NCI-H2171 (cell line): ENCODE results near the gene TRAK1.
A peak's percentile ranks its signal among the peaks of the same experiment; 100 is the strongest.

ENCODE experiments used
- DNase-seq: peaks from one replicate; lab custom pipeline; 2025; lab: John Stamatoyannopoulos, UW

The TRAK1 gene

GRCh38 chr3:42210726-42211125 lies 119.6 kb downstream of the TRAK1 start:
- no peak for DNase-seq

GRCh38 chr3:42213417-42213816 lies 122.3 kb downstream of the TRAK1 start:
- no peak for DNase-seq

DNA sequence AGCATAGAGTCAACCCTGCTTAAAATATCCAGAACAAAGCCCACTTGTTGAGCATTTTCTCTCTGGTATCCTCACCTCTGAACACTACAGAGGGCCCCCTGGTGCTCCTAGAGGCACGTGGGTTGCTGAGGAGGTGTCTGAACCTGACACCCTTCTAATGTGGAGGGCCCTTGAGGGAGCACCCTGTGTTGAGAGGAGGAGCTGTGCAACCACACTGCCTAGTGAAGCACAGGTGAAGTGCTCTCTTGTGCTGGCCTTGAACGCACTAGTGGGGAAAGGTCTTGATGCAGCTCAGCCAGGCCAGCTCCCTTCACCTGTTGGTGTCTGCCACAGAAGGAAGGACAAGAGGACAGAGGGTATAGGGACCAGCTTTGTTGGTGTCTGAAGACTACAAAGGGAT lies 122.9 kb downstream of the TRAK1 start:
- DNase-seq = no peak

GRCh38 chr3:42214565-42215283 lies 123.6 kb downstream of the TRAK1 start:
- no peak for DNase-seq

DNA sequence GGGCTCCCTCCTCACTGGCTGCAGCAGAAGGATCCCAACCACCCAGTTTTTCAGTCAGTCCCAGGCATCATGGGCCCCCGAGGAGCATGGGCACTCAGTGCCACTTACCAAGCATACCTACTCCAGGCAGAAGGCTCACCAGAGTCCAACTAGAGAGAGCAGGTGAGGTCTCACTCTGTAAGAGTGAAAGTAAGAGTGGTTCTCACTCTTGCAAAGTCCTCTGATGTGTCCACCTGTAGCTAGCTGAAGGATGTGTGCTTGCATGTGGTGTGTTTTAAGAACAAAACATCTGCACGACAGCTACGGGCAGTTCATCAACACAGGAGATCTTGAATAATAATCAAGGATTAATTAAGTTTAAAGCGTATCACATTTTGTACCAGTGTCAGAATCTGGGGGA lies 125.1 kb downstream of the TRAK1 start:
- no peak for DNase-seq

- DNase-seq = no peak
These were observed 125.8 kb downstream of the TRAK1 start for GRCh38 chr3:42216931-42217333.

DNA sequence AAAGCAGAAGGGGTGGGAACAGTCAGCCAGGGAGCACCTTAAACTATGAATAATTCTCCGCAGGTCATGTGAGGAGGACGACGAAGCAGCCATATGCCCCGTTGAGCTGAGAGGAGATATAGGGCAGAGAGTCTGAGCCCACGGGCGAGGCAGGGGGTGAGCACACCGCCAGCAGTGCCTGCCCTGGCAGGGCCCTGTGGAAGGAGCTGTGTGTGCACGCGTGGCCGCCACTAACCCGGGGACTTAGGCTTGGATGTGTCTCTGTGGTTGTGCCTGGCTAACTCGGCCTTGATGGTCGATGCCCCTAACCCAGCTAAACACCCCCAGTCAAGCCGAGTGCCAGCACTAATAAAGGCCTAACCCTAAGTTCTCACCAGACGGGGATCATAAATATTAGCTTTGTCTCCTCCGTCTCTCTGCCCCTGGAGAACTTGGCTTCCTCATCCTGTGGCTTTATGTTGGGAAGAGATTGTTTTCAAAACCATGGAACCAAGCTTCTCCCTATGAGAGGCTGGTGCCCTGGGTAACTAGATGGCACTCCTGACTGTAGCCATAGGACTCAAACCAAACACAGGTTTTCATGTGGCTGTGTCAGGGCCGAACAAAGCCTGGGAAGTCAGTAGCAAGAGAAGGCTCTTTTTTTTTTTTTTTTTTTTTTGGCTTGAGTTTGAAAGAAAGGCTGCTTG lies 129.4 kb downstream of the TRAK1 start:
- no peak for DNase-seq

DNA sequence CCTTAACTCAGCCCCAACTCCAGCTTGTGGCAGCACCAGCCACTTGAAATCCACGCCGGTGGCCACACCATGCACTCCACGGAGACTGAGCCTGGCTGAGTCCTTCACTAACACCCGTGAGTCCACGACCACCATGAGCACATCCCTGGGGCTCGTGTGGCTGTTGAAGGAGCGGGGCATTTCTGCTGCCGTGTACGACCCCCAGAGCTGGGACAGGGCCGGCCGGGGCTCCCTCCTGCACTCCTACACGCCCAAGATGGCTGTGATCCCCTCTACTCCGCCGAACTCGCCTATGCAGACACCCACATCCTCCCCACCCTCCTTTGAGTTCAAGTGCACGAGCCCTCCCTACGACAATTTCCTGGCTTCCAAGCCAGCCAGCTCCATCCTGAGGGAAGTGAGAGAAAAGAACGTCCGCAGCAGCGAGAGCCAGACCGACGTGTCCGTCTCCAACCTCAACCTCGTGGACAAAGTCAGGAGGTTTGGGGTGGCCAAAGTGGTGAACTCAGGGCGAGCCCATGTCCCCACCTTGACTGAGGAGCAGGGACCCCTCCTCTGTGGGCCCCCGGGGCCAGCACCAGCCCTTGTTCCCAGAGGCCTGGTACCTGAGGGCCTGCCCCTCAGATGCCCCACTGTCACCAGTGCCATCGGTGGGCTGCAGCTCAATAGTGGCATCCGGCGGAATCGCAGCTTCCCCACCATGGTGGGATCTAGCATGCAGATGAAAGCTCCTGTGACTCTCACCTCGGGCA lies 132.0 kb downstream of the TRAK1 start:
- no peak for DNase-seq

- DNase-seq = no peak
These were observed 133.0 kb downstream of the TRAK1 start for GRCh38 chr3:42224178-42224577.

DNA sequence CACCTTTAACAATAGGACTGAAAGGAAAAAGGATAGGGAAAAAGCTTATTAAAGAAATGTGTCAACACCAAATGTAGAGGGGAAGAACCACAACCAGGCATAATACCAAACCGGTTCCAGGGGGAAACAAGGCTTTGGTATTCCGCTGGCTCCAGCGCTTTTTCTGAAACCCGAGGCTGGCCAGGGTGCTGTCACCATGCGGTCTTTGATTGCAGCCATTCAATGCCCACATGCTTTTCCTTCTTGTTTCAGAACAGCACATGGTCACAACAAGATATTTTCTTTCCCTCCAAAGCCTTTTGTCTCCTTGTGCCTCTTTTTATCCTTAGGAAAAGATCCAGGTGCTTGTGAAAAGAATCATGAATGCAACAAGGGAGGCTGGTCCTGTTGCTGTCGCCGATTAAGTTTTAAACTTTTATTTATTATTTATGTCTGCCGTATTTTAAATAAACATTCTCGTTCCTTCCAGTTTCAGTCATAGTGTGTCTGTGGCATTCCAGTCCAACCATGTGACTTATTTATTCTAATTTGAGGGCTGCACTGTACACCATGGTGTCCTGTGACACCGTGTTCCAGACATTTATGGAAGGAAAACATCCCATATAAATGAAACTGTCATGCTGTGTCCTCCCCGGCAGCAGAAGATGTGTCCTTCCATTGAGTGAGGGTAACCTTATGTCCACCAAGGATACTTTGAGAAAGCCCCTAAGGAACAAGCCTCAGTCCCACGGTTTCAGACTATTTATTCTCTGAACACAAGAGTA lies 133.7 kb downstream of the TRAK1 start:
- no peak for DNase-seq

GRCh38 chr3:42225486-42226363 lies 134.6 kb downstream of the TRAK1 start:
- DNase-seq = no peak

DNA sequence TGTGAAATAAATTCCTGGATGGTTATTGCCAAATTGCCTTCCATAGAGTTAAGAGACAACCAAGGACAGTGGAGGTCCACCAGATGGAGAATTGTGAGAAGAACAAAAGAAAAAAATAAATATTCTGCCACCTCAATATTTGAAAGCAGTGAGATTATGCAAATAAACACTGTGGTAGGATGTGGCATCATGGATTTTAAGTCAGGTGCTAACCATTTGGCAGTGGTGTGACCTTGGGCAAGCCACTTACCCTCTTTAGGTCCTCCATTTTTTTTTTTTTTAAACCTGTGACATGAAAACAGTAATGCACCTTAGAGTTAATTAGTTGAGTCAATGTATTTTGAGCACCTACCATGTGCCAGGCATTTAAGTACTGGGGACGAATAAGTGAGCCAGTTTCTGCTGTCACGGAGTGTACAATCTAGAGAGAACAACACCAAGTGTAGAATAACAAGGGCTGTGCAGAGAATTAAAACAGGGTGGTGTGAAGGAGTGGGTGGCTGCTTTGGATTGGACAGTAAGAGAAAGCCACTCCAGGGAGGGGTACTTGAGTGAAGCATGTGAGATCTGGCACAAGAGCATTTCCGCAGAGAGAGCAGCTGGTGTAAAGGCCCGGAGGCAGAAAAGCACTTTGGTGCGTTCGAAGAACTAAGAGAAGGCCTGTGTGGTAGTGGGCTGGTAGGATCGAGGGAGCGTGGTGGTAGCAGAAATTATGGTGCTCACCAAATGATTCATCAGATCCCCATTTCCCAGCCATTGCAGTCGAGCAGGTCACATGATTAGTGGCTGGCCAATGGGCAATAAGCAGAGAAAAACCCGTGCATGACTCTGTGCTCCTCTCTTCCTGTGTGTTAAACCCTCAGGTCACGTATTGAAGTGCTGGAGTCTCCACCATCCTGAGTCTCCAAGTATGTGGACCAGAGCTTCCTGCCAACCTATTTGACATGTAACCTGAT lies 135.6 kb downstream of the TRAK1 start:
- DNase-seq = no peak

DNA sequence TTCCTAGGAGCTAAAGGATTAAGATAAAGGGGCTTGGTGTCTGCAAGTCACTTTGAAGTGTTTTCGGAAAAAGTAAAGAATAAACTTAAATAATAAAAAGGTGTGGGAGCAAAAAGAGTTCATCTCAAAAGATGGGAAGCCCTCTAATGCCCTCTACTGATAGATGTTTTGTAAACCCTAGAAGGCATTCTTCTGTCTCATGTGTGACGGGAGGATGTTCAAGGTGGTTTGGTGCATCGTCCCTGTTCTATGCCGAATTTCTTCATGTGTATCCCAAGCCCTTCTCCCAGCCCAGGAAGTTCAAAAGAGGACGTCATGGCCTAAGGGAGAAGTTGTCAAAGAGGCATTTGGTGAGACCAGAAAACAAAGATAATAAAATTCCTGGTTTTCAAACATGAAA lies 137.6 kb downstream of the TRAK1 start:
- peak; percentile 13 for DNase-seq

- no peak for DNase-seq
These were observed 138.2 kb downstream of the TRAK1 start for GRCh38 chr3:42229266-42229941.

DNA sequence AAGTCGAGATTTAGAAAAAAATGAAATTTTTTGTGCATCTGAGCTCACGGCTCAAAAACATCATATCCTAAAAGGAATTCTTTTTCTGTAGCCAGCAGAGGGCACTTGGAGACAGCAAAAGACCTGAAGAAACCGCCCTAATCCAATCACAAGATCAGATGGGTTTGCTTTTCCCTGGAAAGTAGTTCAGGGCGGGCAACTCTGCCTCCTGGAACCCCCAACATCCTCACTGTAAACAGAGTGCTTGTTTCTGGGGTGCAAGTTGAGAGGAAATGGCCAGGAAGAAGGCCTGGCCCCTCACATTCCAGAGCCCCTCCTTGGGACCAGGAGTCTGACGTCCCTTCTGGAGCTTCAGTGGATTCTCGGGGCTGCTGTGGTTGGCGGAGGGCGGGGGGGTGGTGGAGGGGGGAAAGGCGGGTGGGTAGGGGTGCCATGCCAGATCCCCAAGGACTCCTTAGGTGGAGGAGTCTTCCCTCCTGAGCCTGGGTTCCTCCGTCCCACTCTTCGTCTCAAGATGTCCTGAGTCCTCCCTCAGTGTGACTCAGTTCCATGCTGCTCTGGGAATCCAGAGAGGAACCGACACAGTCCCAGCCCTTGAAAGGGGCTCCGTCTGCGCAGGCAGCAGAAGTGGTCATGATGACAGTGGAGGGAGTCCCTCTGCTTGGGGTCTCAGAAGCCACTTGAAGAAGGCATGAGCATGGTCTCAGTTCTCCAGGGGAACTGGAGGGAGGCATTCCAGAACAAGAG lies 139.0 kb downstream of the TRAK1 start:
- no peak for DNase-seq

DNA sequence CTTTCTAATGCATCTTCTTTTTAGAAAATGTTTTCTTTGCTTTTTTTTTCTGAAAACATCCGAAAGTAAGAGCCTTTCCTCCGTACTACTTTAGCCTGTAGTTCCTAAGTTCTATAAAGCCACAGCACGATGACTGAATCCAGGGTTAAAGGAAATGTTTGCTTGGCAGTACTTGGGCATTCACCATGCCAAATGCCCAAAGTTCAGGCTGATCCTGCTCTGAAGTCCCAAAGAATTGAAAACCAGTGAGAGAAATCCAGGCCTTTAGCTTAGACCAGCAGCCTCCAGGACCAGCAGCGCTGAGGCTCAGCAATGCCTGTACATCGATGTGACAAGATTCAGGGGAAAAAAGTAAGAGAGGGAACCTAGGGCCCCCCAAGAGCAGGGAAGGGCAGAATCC lies 139.7 kb downstream of the TRAK1 start:
- DNase-seq = no peak

GRCh38 chr3:42235532-42235931 lies 144.4 kb downstream of the TRAK1 start:
- no peak for DNase-seq

DNA sequence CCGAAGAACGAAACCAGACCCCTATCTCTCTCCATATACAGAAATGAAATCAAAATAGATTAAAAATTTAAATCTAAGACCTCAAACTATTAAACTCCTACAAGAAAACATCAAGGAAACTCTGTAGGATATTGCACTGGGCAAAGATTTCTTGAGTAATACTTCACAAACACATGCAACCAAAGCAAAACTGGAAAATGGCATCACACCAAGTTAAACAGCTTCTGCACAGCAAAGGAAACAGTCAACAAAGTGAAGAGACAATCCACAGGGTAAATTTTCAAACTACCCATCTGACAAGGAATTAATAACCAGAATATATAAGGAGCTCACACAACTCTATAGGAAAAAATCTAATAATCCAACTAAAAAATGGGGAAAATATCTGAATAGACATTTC lies 145.5 kb downstream of the TRAK1 start:
- no peak for DNase-seq

- DNase-seq = no peak
These were observed 154.9 kb downstream of the TRAK1 start for GRCh38 chr3:42246091-42246490.
